Measurements from ENCODE around the gene GRIK4.

GRIK4 gene

DNA sequence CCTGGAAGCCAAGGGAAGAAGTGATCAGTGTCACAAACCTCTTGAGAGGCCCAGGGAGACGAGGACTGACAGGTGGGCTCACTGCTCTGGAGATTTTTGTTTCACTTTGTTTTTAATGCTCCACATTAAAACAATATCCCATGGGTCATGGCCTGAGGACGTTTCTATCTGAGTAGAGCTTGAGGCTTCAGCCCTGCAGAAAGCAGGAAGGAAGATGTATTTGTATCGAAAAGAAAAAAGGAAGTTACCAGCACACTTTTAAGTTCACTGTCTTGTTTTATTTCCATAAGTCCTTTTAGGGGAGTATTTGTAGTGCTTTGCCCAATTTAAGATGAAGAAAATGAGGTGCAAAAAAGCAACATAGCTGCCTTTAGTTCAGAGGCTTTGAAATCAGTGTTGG lies 191.1 kb downstream of the GRIK4 start:
- Histone ChIP-seq H3K9ac (no peak overlapping the region), H3K4me2 (no peak overlapping the region), H3K27ac (no peak overlapping the region), H3K4me1 (ENCODE audit: low read depth, poor library complexity, severe bottlenecking) (peaks cover 3% of the 10 kb centered on the region), H3K4me3 (IDR thresholded peaks at IDR 0.05; ENCODE audit: insufficient read depth, low read depth, low read length) (no peak overlapping the region), H2AFZ (ENCODE audit: low read depth) (no peak overlapping the region), H3K79me2 (ENCODE audit: insufficient read depth, low read depth) (no peaks in the 10 kb centered on the region), H3K27me3 (ENCODE audit: insufficient read depth, low read depth) (no peaks in the 10 kb centered on the region), H4K20me1 (ENCODE audit: insufficient read depth) (no peaks in the 10 kb centered on the region), H3K36me3 (ENCODE audit: insufficient read depth) (no peaks in the 10 kb centered on the region)
- TF ChIP-seq, protein P1, sequence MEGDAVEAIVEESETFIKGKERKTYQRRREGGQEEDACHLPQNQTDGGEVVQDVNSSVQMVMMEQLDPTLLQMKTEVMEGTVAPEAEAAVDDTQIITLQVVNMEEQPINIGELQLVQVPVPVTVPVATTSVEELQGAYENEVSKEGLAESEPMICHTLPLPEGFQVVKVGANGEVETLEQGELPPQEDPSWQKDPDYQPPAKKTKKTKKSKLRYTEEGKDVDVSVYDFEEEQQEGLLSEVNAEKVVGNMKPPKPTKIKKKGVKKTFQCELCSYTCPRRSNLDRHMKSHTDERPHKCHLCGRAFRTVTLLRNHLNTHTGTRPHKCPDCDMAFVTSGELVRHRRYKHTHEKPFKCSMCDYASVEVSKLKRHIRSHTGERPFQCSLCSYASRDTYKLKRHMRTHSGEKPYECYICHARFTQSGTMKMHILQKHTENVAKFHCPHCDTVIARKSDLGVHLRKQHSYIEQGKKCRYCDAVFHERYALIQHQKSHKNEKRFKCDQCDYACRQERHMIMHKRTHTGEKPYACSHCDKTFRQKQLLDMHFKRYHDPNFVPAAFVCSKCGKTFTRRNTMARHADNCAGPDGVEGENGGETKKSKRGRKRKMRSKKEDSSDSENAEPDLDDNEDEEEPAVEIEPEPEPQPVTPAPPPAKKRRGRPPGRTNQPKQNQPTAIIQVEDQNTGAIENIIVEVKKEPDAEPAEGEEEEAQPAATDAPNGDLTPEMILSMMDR (conservative IDR thresholded peaks at IDR 0.05; ENCODE audit: low read depth, low read length): no peak

DNA sequence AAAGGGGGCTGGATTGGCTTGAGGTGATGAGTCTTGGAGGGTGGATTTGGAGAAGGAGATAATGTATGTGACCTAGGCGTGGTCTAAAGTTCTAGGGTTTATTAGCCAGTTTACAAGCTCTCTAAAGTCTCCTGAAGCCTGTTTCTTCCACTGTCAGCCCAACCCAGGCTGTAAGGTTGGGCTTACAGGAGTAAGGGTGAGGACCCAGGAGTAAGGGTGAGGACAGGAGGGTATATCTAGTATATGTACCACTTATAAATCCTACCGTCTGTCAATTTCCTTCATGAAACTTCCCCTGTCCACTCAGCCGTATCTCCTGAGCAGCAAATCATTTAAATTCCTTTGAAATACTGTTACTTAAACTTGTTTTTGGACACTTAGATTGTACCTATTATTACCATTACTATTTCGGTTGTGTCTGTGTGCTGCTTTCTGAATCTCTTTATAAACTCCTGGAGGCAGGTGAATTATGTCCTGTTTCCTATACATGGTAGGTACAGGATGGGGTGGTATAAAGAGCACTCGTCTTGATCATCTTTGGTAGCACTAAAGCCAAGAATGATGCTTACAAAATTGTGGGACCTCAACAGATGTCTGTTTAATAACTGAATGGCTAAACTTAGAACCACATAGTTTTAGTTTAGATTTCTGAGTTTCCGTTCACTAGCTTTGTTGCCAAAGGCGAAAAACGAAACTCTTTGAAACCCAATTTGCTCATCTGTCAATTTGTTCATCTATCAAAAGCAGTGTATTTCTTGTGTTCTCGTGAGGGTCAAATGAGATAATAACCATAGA lies 192.0 kb downstream of the GRIK4 start:
- Histone ChIP-seq H3K4me1 (ENCODE audit: low read depth, poor library complexity, severe bottlenecking) (peaks cover 3% of the 10 kb centered on the region), H3K9ac (no peak overlapping the region), H3K79me2 (ENCODE audit: insufficient read depth, low read depth) (no peaks in the 10 kb centered on the region), H3K4me2 (no peak overlapping the region), H3K27me3 (ENCODE audit: insufficient read depth, low read depth) (no peaks in the 10 kb centered on the region), H4K20me1 (ENCODE audit: insufficient read depth) (no peaks in the 10 kb centered on the region), H3K36me3 (ENCODE audit: insufficient read depth) (no peaks in the 10 kb centered on the region), H3K4me3 (IDR thresholded peaks at IDR 0.05; ENCODE audit: insufficient read depth, low read depth, low read length) (no peak overlapping the region), H2AFZ (ENCODE audit: low read depth) (no peak overlapping the region), H3K27ac (no peak overlapping the region)
- TF ChIP-seq, protein P1 (conservative IDR thresholded peaks at IDR 0.05; ENCODE audit: low read depth, low read length): no peak

DNA sequence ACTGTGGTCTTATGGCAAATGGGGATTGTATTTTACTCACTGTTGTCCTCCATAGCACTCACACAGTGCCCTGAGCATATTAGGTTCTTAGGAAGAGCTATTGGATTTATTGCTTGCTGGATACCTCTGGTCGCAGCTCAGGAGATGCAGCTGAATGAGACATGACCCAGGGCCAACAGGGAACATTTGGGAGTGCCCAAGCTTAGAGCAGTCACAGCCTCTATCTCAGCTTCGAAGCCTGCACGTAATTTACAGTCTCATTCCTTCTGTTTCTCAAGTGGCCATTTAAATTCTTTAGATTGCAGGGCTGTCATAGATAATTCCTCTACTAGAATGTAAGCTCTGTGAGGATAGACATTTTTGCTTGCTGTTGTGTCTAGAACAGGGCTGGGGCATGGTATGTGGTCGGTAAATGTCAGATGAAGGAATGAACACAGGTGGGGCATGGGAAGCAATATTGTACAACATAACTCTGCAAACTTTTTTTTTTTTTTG lies 192.8 kb downstream of the GRIK4 start:
- Histone ChIP-seq H4K20me1 (ENCODE audit: insufficient read depth) (no peaks in the 10 kb centered on the region), H3K27me3 (ENCODE audit: insufficient read depth, low read depth) (no peaks in the 10 kb centered on the region), H3K9ac (no peak overlapping the region), H3K4me1 (ENCODE audit: low read depth, poor library complexity, severe bottlenecking) (peaks cover 3% of the 10 kb centered on the region), H3K27ac (no peak overlapping the region), H3K4me2 (no peak overlapping the region), H3K79me2 (ENCODE audit: insufficient read depth, low read depth) (no peaks in the 10 kb centered on the region), H3K4me3 (IDR thresholded peaks at IDR 0.05; ENCODE audit: insufficient read depth, low read depth, low read length) (no peak overlapping the region), H2AFZ (ENCODE audit: low read depth) (no peak overlapping the region), H3K36me3 (ENCODE audit: insufficient read depth) (no peaks in the 10 kb centered on the region)
- TF ChIP-seq, protein P1 (conservative IDR thresholded peaks at IDR 0.05; ENCODE audit: low read depth, low read length): no peak

GRCh38 chr11:120706257-120706656 lies 194.7 kb downstream of the GRIK4 start:
- TF ChIP-seq, protein P1 (conservative IDR thresholded peaks at IDR 0.05; ENCODE audit: low read depth, low read length): no peak
- Histone ChIP-seq H4K20me1 (ENCODE audit: insufficient read depth) (no peaks in the 10 kb centered on the region), H3K4me3 (IDR thresholded peaks at IDR 0.05; ENCODE audit: insufficient read depth, low read depth, low read length) (no peak overlapping the region), H2AFZ (ENCODE audit: low read depth) (no peak overlapping the region), H3K27me3 (ENCODE audit: insufficient read depth, low read depth) (no peaks in the 10 kb centered on the region), H3K27ac (no peak overlapping the region), H3K4me1 (ENCODE audit: low read depth, poor library complexity, severe bottlenecking) (peaks cover 3% of the 10 kb centered on the region), H3K79me2 (ENCODE audit: insufficient read depth, low read depth) (no peaks in the 10 kb centered on the region), H3K9ac (no peak overlapping the region), H3K36me3 (ENCODE audit: insufficient read depth) (no peaks in the 10 kb centered on the region), H3K4me2 (no peak overlapping the region)
